MCF 10A (cell line): ENCODE data around the gene RELL2. TPM values are rescaled to one million over a fixed set of nuclear protein-coding genes. Genes with fewer than 3 reads are reported as not detected.
"Not testable (repeated sequence)": the region's sequence is repeated elsewhere in the genome, so short reads cannot be mapped to it uniquely, and the experiment has no call there.

Experiments used
- BruUV-seq: library from RNA; stranded (reverse); fragments of 400-500 nt; replicated peaks from 2 replicates; lab custom pipeline; 2021; lab: Mats Ljungman, UMichigan
- CTCF ChIA-PET: fragments of 300-600 bp; sonication (Branson Sonifier 250); formaldehyde crosslinking; extraction: SDS; loops from one replicate; lab custom pipeline; 2021; ENCODE audit warnings: antibody characterized with exemption, inconsistent platforms; lab: Yijun Ruan, JAX
- POLR2A ChIA-PET: fragments of 300-600, 350-650 bp; sonication (Branson Sonifier 250); formaldehyde crosslinking; extraction: SDS; loops from one replicate; lab custom pipeline; 2020; ENCODE audit warnings: antibody characterized with exemption, inconsistent platforms; lab: Yijun Ruan, JAX
- DNase-seq: peaks from one replicate; pipeline ENCODE4 v3.0.0-alpha.2; 2018; ENCODE audit not compliant: unreplicated experiment
- H3K27ac Mint-ChIP-seq: one replicate; pipeline ENCODE4 v1.8.0; 2022; ENCODE audit warnings: mild to moderate bottlenecking, low read depth, mixed read lengths; ENCODE audit not compliant: unreplicated experiment
- H3K27me3 Mint-ChIP-seq: one replicate; pipeline ENCODE4 v1.8.0; 2022; ENCODE audit warnings: mixed read lengths; ENCODE audit not compliant: insufficient read depth, unreplicated experiment
- H3K36me3 Mint-ChIP-seq: one replicate; pipeline ENCODE4 v1.8.0; 2022; ENCODE audit warnings: mild to moderate bottlenecking, moderate library complexity, mixed read lengths; ENCODE audit not compliant: insufficient read depth, unreplicated experiment
- H3K4me1 Mint-ChIP-seq: one replicate; pipeline ENCODE4 v1.8.0; 2022; ENCODE audit warnings: mixed read lengths; ENCODE audit not compliant: insufficient read depth, unreplicated experiment
- H3K4me3 Mint-ChIP-seq: one replicate; pipeline ENCODE4 v1.8.0; 2022; ENCODE audit warnings: mild to moderate bottlenecking, moderate library complexity, mixed read lengths; ENCODE audit not compliant: unreplicated experiment
- H3K9me3 Mint-ChIP-seq: one replicate; pipeline ENCODE4 v1.8.0; 2022; ENCODE audit warnings: mixed read lengths; ENCODE audit not compliant: unreplicated experiment
- CTCF ChIP-seq: fragments of 200-600 bp; IDR thresholded peaks from one replicate; pipeline ENCODE4 v1.8.0; 2022; ENCODE audit warnings: antibody characterized with exemption, mild to moderate bottlenecking; ENCODE audit not compliant: unreplicated experiment
- intact Hi-C: fragments of 100-400 bp; cut with micrococcal nuclease; formaldehyde crosslinking; loops from 2 replicates; pipeline ENCODE4 v1.14.1; 2022
- total RNA-seq: library from RNA; stranded (reverse); gene quantifications from 2 replicates; pipeline ENCODE4 v1.2.3, GENCODE V29; 2022

The RELL2 gene
- total RNA-seq, 1 experiment from 2014 or later, result 12.5 TPM

DNA sequence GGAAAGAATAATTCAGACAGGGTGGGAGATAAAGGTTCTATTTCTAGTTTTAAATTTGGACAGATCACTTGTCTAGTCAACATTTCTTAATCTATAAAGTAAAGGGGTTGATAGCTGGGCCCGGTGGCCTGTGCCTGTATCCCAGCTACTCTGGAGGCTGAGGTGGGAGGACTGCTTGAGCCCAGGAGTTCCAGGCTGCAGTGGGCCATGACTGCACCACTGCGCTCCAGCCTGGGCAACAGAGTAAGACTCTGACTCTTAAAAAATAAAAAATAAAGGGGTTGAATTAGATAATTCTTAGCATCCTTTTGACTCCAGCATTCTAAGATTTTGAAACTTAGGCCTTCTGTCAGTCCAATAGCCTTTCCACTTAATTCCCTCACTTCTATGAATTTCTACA, 28.8 kb upstream of the RELL2 start:
- DNase-seq, result no peak
- no TSS peak for BruUV-seq
- Mint-ChIP-seq H3K9me3 (no peaks in the 10 kb centered on the region), H3K36me3 (peaks cover 32% of the 10 kb centered on the region), H3K27me3 (no peaks in the 10 kb centered on the region), H3K4me3 (no peak overlapping the region), H3K27ac (peak overlapping the region; percentile 53), H3K4me1 (peaks cover 53% of the 10 kb centered on the region)
- ChIA-PET CTCF (interaction anchor here (0.7 to 4.6 kb wide), 9 partner anchors 9 to 352 kb away, joined by 3 to 42 read pairs (median 6); partner anchors contain the start of gene DIAPH1), POLR2A (interaction anchor here (0.5 to 14.7 kb wide), 5 partner anchors 8 to 50 kb away, joined by 3 to 385 read pairs (median 15); partner anchors contain the start of genes DIAPH1, HDAC3 and RELL2)
- TF ChIP-seq CTCF, result no peak
- intact Hi-C loops, result loop anchor here (10.0 kb wide), 1 partner anchor 633 kb away; no protein-coding TSS in a partner anchor

GRCh38 chr5:141608557-141608956, 28.2 kb upstream of the RELL2 start:
- no peaks in the 10 kb centered on the region for H3K9me3 Mint-ChIP-seq
- CTCF ChIA-PET, result interaction anchor here (0.7 to 4.6 kb wide), 10 partner anchors 8 to 352 kb away, joined by 3 to 42 read pairs (median 6); partner anchors contain the start of gene DIAPH1
- H3K27me3 Mint-ChIP-seq, result no peaks in the 10 kb centered on the region
- H3K36me3 Mint-ChIP-seq, result peaks cover 35% of the 10 kb centered on the region
- intact Hi-C loops, result loop anchor here (10.0 kb wide), 1 partner anchor 634 kb away; no protein-coding TSS in a partner anchor
- DNase-seq, result no peak
- POLR2A ChIA-PET, result interaction anchor here (3.5 to 14.7 kb wide), 3 partner anchors 8 to 28 kb away, joined by 15 to 385 read pairs (median 29); partner anchors contain the start of genes DIAPH1, HDAC3 and RELL2
- peaks cover 58% of the 10 kb centered on the region for H3K4me1 Mint-ChIP-seq
- no peak overlapping the region for H3K4me3 Mint-ChIP-seq
- TF ChIP-seq CTCF, result no peak
- peak overlapping the region; percentile 53 for H3K27ac Mint-ChIP-seq
- no TSS peak for BruUV-seq

- Mint-ChIP-seq H3K27ac (no peak overlapping the region), H3K4me1 (peaks cover 57% of the 10 kb centered on the region), H3K27me3 (no peaks in the 10 kb centered on the region), H3K36me3 (peaks cover 40% of the 10 kb centered on the region), H3K9me3 (no peaks in the 10 kb centered on the region), H3K4me3 (no peak overlapping the region)
- no TSS peak for BruUV-seq
- no peak for TF ChIP-seq CTCF
- POLR2A ChIA-PET, result interaction anchor here (3.5 to 14.7 kb wide), 3 partner anchors 7 to 28 kb away, joined by 15 to 385 read pairs (median 29); partner anchors contain the start of genes DIAPH1, HDAC3 and RELL2
- intact Hi-C loops, result loop anchor here (10.0 kb wide), 1 partner anchor 634 kb away; no protein-coding TSS in a partner anchor
- no peak for DNase-seq
- CTCF ChIA-PET, result interaction anchor here (0.7 to 4.6 kb wide), 9 partner anchors 8 to 351 kb away, joined by 4 to 42 read pairs (median 6); partner anchors contain the start of gene DIAPH1
Observed at GRCh38 chr5:141609044-141609443, 27.8 kb upstream of the RELL2 start.

GRCh38 chr5:141609921-141610320, 26.9 kb upstream of the RELL2 start:
- CTCF ChIA-PET, result interaction anchor here (0.7 to 4.6 kb wide), 3 partner anchors 9 to 351 kb away, joined by 3 to 42 read pairs (median 6); partner anchors contain the start of gene DIAPH1
- H3K27ac Mint-ChIP-seq, H3K27me3 Mint-ChIP-seq, H3K4me3 Mint-ChIP-seq, H3K9me3 Mint-ChIP-seq, BruUV-seq, DNase-seq: not testable (repeated sequence)
- intact Hi-C loops, result loop anchor here (10.0 kb wide), 1 partner anchor 635 kb away; no protein-coding TSS in a partner anchor
- POLR2A ChIA-PET, result interaction anchor here (3.5 to 14.7 kb wide), 2 partner anchors 6 to 18 kb away, joined by 15 to 385 read pairs; partner anchors contain the start of gene DIAPH1
- Mint-ChIP-seq H3K36me3 (peaks cover 40% of the 10 kb centered on the region), H3K4me1 (peaks cover 48% of the 10 kb centered on the region)
